NT2/D1 (cell line): ENCODE data around the gene PTH2.

Experiments
- DNase-seq: peaks from one replicate; pipeline ENCODE4 v3.0.0-alpha.2; 2011; ENCODE audit warnings: low read depth, low spot score
- H3K27me3 ChIP-seq: 2 replicates; pipeline ENCODE4 v1.6.0; 2011; ENCODE audit warnings: mild to moderate bottlenecking; ENCODE audit not compliant: insufficient read length, insufficient read depth
- H3K36me3 ChIP-seq: 2 replicates; pipeline ENCODE4 v1.6.1; 2011; ENCODE audit warnings: mild to moderate bottlenecking, low read length, mixed read lengths; ENCODE audit not compliant: insufficient read depth, insufficient read length
- H3K4me1 ChIP-seq: 2 replicates; pipeline ENCODE4 v1.5.1; 2011; ENCODE audit not compliant: insufficient read depth, insufficient read length
- H3K4me3 ChIP-seq: 2 replicates; pipeline ENCODE4 v1.5.1; 2011; ENCODE audit warnings: low read depth; ENCODE audit not compliant: insufficient read length
- H3K9ac ChIP-seq: 2 replicates; pipeline ENCODE4 v1.6.0; 2011; ENCODE audit warnings: low read depth; ENCODE audit not compliant: insufficient read length
- H3K9me3 ChIP-seq: 2 replicates; pipeline ENCODE4 v1.5.1; 2011; ENCODE audit warnings: mild to moderate bottlenecking, low read length; ENCODE audit not compliant: insufficient read depth
- SUZ12 ChIP-seq: IDR thresholded peaks from 2 replicates; pipeline ENCODE4 v1.6.1; 2011; ENCODE audit not compliant: insufficient read length, insufficient read depth; ENCODE audit errors: extremely low read depth
- YY1 ChIP-seq: IDR thresholded peaks from 2 replicates; pipeline ENCODE4 v1.6.1; 2011; ENCODE audit not compliant: insufficient read length, insufficient read depth
- ZNF274 ChIP-seq: IDR thresholded peaks from 2 replicates; pipeline ENCODE4 v1.6.1; 2011; ENCODE audit warnings: mild to moderate bottlenecking, low read depth, low read length

Gene PTH2

GRCh38 chr19:49422407-49423070, 702 bp downstream of the PTH2 start:
- Histone ChIP-seq H3K9me3 (no peaks in the 10 kb centered on the region), H3K36me3 (no peaks in the 10 kb centered on the region), H3K9ac (peak overlapping the region; percentile 61), H3K27me3 (peaks cover 64% of the 10 kb centered on the region), H3K4me3 (peak overlapping the region; percentile 21), H3K4me1 (peaks cover 11% of the 10 kb centered on the region)
- DNase-seq = no peak
- TF ChIP-seq SUZ12 (no peak), ZNF274 (no peak), YY1 (no peak)

GRCh38 chr19:49421878-49422202, 1.4 kb downstream of the PTH2 start:
- TF ChIP-seq ZNF274 = no peak
- peaks cover 14% of the 10 kb centered on the region for H3K4me1 ChIP-seq
- H3K4me3 ChIP-seq = no peak overlapping the region
- no peak overlapping the region for H3K9ac ChIP-seq
- H3K9me3 ChIP-seq = no peaks in the 10 kb centered on the region
- H3K27me3 ChIP-seq = peaks cover 58% of the 10 kb centered on the region
- DNase-seq = no peak
- no peaks in the 10 kb centered on the region for H3K36me3 ChIP-seq

GRCh38 chr19:49421039-49421877, 2.0 kb downstream of the PTH2 start:
- Histone ChIP-seq H3K4me3 (no peak overlapping the region), H3K9me3 (no peaks in the 10 kb centered on the region), H3K4me1 (peaks cover 12% of the 10 kb centered on the region), H3K36me3 (no peaks in the 10 kb centered on the region), H3K27me3 (peaks cover 52% of the 10 kb centered on the region), H3K9ac (no peak overlapping the region)
- TF ChIP-seq SUZ12 (no peak), YY1 (no peak), ZNF274 (no peak)
- peak; percentile 79 for DNase-seq

GRCh38 chr19:49420227-49420626, 3.0 kb downstream of the PTH2 start:
- Histone ChIP-seq H3K4me3 (no peak overlapping the region), H3K36me3 (no peaks in the 10 kb centered on the region), H3K9ac (no peak overlapping the region), H3K27me3 (peaks cover 42% of the 10 kb centered on the region), H3K4me1 (peaks cover 16% of the 10 kb centered on the region), H3K9me3 (no peaks in the 10 kb centered on the region)
- DNase-seq = no peak
- TF ChIP-seq YY1 (no peak), ZNF274 (no peak), SUZ12 (no peak)

- Histone ChIP-seq H3K9me3 (no peaks in the 10 kb centered on the region), H3K4me3 (no peak overlapping the region), H3K4me1 (peaks cover 18% of the 10 kb centered on the region), H3K27me3 (peaks cover 31% of the 10 kb centered on the region), H3K9ac (no peak overlapping the region), H3K36me3 (no peaks in the 10 kb centered on the region)
- TF ChIP-seq ZNF274 (no peak), SUZ12 (no peak), YY1 (no peak)
- DNase-seq = no peak
Measured at GRCh38 chr19:49419173-49419572, 4.1 kb downstream of the PTH2 start.

- peaks cover 20% of the 10 kb centered on the region for H3K4me1 ChIP-seq
- DNase-seq = no peak
- H3K9me3 ChIP-seq = no peaks in the 10 kb centered on the region
- no peak overlapping the region for H3K4me3 ChIP-seq
- H3K36me3 ChIP-seq = no peaks in the 10 kb centered on the region
- H3K9ac ChIP-seq = no peak overlapping the region
- H3K27me3 ChIP-seq = peaks cover 25% of the 10 kb centered on the region
- TF ChIP-seq SUZ12 (no peak), YY1 (no peak), ZNF274 (no peak)
Measured at GRCh38 chr19:49418511-49418910, 4.7 kb downstream of the PTH2 start.

GRCh38 chr19:49417088-49417487, 6.2 kb downstream of the PTH2 start:
- DNase-seq = no peak
- Histone ChIP-seq H3K9ac (peak overlapping the region; percentile 42), H3K4me1 (peaks cover 25% of the 10 kb centered on the region), H3K36me3 (no peaks in the 10 kb centered on the region), H3K4me3 (no peak overlapping the region), H3K27me3 (peaks cover 11% of the 10 kb centered on the region), H3K9me3 (no peaks in the 10 kb centered on the region)
- TF ChIP-seq SUZ12 = no peak
- no peak for TF ChIP-seq YY1
- no peak for TF ChIP-seq ZNF274
